Mucosa of rectum (tissue), 2 donors: Measurements from ENCODE around the gene MAGED2.
"Not testable (repeated sequence)": the region's sequence is repeated elsewhere in the genome, so short reads cannot be mapped to it uniquely, and the experiment has no call there.

Experiments used
- H3K27ac ChIP-seq, 2 donors: one replicate each; pipeline ENCODE4 v1.7.0; 2013; ENCODE audit warnings: inconsistent platforms in 2 of 2, low read depth in 2 of 2, low read length in 2 of 2
- H3K27me3 ChIP-seq, 2 donors: one replicate each; pipeline ENCODE4 v1.7.0; 2013; ENCODE audit warnings: low read length in 2 of 2; ENCODE audit not compliant: control insufficient read depth in 2 of 2, insufficient read depth in 2 of 2
- H3K36me3 ChIP-seq, 2 donors: one replicate each; pipeline ENCODE4 v1.7.0; 2013; ENCODE audit warnings: low read length in 2 of 2; ENCODE audit not compliant: control insufficient read depth in 2 of 2, insufficient read depth in 2 of 2
- H3K4me1 ChIP-seq, 2 donors: one replicate each; pipeline ENCODE4 v1.7.0; 2013; ENCODE audit warnings: low read length in 2 of 2, mild to moderate bottlenecking in 1 of 2; ENCODE audit not compliant: control insufficient read depth in 2 of 2, insufficient read depth in 2 of 2
- H3K4me3 ChIP-seq, 2 donors: one replicate each; pipeline ENCODE4 v1.7.0; 2013; ENCODE audit warnings: low read length in 2 of 2
- H3K9ac ChIP-seq, 2 donors: one replicate each; pipeline ENCODE4 v1.7.0; 2013; ENCODE audit warnings: low read length in 2 of 2, low read depth in 1 of 2, mild to moderate bottlenecking in 1 of 2
- H3K9me3 ChIP-seq, 2 donors: one replicate each; pipeline ENCODE4 v1.7.0; 2013; ENCODE audit warnings: low read length in 2 of 2; ENCODE audit not compliant: control insufficient read depth in 2 of 2
- donor health status: healthy.
- donor health status: Normal muscosa, but diverticular disease.

The MAGED2 gene

GRCh38 chrX:54818221-54818620, 10.7 kb downstream of the MAGED2 start:
- H3K4me3 ChIP-seq = no peak overlapping the region
- no peak overlapping the region for H3K27ac ChIP-seq
- H3K9ac ChIP-seq = no peak overlapping the region
- peaks cover 3 to 26% of the 10 kb centered on the region in 2 donors for H3K36me3 ChIP-seq
- no peaks in the 10 kb centered on the region for H3K4me1 ChIP-seq
- no peaks in the 10 kb centered on the region for H3K27me3 ChIP-seq
- no peaks in the 10 kb centered on the region for H3K9me3 ChIP-seq

GRCh38 chrX:54819201-54819600, 11.7 kb downstream of the MAGED2 start:
- H3K4me3 ChIP-seq = no peak overlapping the region
- no peak overlapping the region for H3K27ac ChIP-seq
- no peak overlapping the region for H3K9ac ChIP-seq
- H3K4me1 ChIP-seq = no peaks in the 10 kb centered on the region
- no peaks in the 10 kb centered on the region for H3K27me3 ChIP-seq
- no peaks in the 10 kb centered on the region for H3K9me3 ChIP-seq
- H3K36me3 ChIP-seq = peaks cover 0 to 17% of the 10 kb centered on the region in 2 donors

GRCh38 chrX:54820737-54821136, 13.2 kb downstream of the MAGED2 start:
- Histone ChIP-seq H3K27ac (no peak overlapping the region), H3K4me1 (no peaks in the 10 kb centered on the region), H3K9me3 (no peaks in the 10 kb centered on the region), H3K27me3 (no peaks in the 10 kb centered on the region), H3K36me3 (peaks cover 0 to 4% of the 10 kb centered on the region in 2 donors), H3K9ac (no peak overlapping the region), H3K4me3 (no peak overlapping the region)

- H3K4me1 ChIP-seq = no peaks in the 10 kb centered on the region
- no peaks in the 10 kb centered on the region for H3K27me3 ChIP-seq
- H3K4me3 ChIP-seq = no peak overlapping the region
- no peaks in the 10 kb centered on the region for H3K36me3 ChIP-seq
- H3K9ac ChIP-seq = no peak overlapping the region
- no peak overlapping the region for H3K27ac ChIP-seq
- no peaks in the 10 kb centered on the region for H3K9me3 ChIP-seq
Observed at GRCh38 chrX:54821310-54821709, 13.8 kb downstream of the MAGED2 start.

GRCh38 chrX:54824195-54824594, 16.6 kb downstream of the MAGED2 start:
- Histone ChIP-seq H3K4me1 (no peaks in the 10 kb centered on the region), H3K4me3 (no peak overlapping the region), H3K27ac (no peak overlapping the region), H3K27me3 (no peaks in the 10 kb centered on the region), H3K9me3 (no peaks in the 10 kb centered on the region), H3K9ac (no peak overlapping the region), H3K36me3 (no peaks in the 10 kb centered on the region)

- Histone ChIP-seq H3K27me3 (no peaks in the 10 kb centered on the region), H3K27ac (no peak overlapping the region), H3K36me3 (no peaks in the 10 kb centered on the region), H3K9ac (no peak overlapping the region), H3K4me1 (no peaks in the 10 kb centered on the region), H3K9me3 (no peaks in the 10 kb centered on the region), H3K4me3 (no peak overlapping the region)
Observed at GRCh38 chrX:54824722-54825121, 17.2 kb downstream of the MAGED2 start.

- H3K36me3 ChIP-seq = no peaks in the 10 kb centered on the region
- H3K4me3 ChIP-seq = no peak overlapping the region
- no peak overlapping the region for H3K9ac ChIP-seq
- H3K4me1 ChIP-seq = no peaks in the 10 kb centered on the region
- no peaks in the 10 kb centered on the region for H3K9me3 ChIP-seq
- no peaks in the 10 kb centered on the region for H3K27me3 ChIP-seq
- H3K27ac ChIP-seq = no peak overlapping the region
Observed at GRCh38 chrX:54825716-54826438, 18.3 kb downstream of the MAGED2 start.

- Histone ChIP-seq H3K4me1 (no peaks in the 10 kb centered on the region), H3K27me3 (no peaks in the 10 kb centered on the region), H3K27ac (no peak overlapping the region), H3K9me3 (no peaks in the 10 kb centered on the region), H3K4me3 (no peak overlapping the region), H3K36me3 (no peaks in the 10 kb centered on the region), H3K9ac (no peak overlapping the region)
Observed at GRCh38 chrX:54826598-54826997, 19.1 kb downstream of the MAGED2 start.

- Histone ChIP-seq H3K27me3 (peaks cover 0 to 8% of the 10 kb centered on the region in 2 donors), H3K9ac (no peak overlapping the region), H3K36me3 (no peaks in the 10 kb centered on the region), H3K4me1 (no peaks in the 10 kb centered on the region), H3K9me3 (no peaks in the 10 kb centered on the region), H3K27ac (no peak overlapping the region), H3K4me3 (no peak overlapping the region)
Observed at GRCh38 chrX:54838583-54838982, 31.0 kb downstream of the MAGED2 start.

- H3K4me3 ChIP-seq, H3K4me1 ChIP-seq, H3K9ac ChIP-seq, H3K27me3 ChIP-seq, H3K9me3 ChIP-seq, H3K27ac ChIP-seq, H3K36me3 ChIP-seq: not testable (repeated sequence)
Observed at GRCh38 chrX:54841184-54841874, 33.8 kb downstream of the MAGED2 start.
